Measurements from ENCODE around the gene PNPLA8.

The PNPLA8 gene

GRCh38 chr7:108448584-108449505, 77.1 kb downstream of the PNPLA8 start:
- no peak for DNase-seq (ENCODE audit: low read depth, low spot score)

GRCh38 chr7:108442039-108442568, 83.8 kb downstream of the PNPLA8 start:
- no peak for DNase-seq (ENCODE audit: low read depth, low spot score)

DNA sequence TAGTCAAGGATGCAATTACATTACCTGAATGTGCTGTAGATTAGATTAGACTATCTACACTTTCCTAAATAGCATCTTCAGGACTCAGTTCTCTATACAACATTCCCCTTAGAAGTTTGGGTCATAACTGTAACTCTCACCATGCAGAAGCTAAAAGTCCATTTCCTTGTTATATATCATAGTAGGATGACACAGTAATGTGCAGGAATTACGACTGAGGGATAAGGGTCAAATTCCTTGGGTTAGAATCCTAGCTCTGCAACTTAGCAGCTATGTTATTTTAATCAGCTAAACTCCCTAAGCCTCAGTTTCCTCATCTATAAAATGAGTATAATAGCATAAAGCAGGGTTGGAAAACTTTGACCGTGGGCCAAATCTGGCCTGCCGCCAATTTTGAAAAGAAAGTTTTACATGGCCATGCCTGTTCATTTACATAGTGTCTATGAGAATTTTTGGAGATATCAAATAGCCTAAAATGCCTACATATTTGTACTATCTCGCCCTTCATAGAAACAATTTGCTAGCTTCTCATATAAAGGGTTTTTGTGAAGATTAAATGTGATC, 84.5 kb downstream of the PNPLA8 start:
- no peak for DNase-seq (ENCODE audit: low read depth, low spot score)

GRCh38 chr7:108440613-108441012, 85.3 kb downstream of the PNPLA8 start:
- no peak for DNase-seq (ENCODE audit: low read depth, low spot score)

DNA sequence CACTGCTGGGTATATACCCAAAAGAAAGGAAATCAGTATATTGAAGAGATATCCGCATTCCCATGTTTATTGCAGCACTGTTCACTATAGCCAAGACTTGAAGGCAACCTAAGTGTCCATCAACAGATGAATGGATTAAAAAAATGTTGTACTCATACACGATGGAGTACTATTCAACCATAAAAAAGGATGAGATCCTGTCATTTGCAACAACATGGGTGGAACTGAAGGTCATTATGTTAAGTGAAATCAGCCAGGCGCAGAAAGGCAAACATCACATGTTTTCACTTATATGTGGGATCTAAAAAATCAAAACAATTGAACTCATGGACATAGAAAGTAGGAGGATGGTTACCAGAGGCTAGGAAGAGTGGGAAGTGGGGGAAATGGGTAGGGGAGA, 89.0 kb downstream of the PNPLA8 start:
- DNase-seq (ENCODE audit: low read depth, low spot score) = no peak

DNA sequence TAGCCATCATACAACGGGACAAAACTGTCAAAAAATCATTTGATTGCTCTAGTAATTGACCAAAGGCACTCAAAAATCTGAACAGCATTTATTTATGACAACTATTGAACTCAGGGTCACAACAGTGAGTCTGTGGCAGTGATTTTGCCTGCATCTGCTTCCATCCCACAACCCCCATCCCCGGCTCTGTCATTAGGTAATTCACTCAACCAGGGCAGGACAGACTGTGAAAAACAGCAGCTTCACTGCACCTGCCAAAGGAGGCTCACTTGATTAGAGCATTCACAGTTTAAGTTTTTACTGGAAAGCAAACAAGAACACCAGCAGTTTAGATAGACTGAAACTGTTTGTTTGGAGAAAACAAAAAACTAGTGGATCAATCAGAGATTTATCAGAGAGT, 91.9 kb downstream of the PNPLA8 start:
- no peak for DNase-seq (ENCODE audit: low read depth, low spot score)

- no peak for DNase-seq (ENCODE audit: low read depth, low spot score)
Measured at GRCh38 chr7:108431099-108431498, 94.8 kb downstream of the PNPLA8 start.

DNA sequence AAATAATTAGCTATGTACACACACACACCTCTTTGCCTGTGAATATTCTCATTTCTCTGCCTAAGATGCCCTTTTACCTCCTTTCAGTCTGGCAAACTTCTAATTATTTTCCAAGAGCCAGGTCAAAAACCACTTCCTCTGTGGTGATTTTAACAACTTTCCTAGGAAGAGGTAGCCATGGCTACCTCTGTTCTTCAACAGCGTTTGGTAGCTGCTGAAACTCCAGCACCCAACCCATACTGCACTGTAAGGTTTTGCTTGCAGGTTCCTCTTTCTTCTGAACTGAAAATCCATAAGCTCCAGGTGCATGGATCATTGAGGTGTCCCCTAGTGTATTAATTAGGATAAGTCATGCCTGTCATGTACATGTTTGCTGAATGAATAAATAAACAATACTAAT, 95.3 kb downstream of the PNPLA8 start:
- DNase-seq (ENCODE audit: low read depth, low spot score) = no peak

GRCh38 chr7:108427766-108428165, 98.2 kb downstream of the PNPLA8 start:
- DNase-seq (ENCODE audit: low read depth, low spot score) = no peak

DNA sequence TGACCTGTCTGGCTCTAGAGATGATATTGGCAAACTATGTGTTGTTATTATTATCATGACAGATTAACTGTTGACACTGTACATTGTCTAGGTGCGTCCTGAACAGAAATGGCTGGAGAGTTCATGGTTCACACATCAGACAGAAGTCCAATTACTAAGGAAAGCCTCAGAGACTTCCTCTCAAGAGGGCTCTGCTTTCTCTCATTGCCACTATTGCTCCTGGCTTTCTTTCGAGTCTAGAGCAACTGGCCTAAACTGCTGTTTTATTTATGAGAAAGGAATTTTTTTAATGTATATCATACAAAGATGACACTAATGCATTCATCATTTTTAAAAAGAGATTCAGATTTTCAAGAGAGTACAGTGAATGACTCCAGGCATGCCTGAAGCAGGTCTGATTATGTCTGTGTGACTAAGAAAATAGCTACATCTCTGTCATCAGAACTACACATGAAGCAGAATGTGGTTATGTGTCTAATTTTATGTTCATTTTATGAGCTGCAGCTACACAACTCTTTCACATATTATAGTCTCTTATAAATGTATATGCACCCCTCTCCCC, 100.1 kb downstream of the PNPLA8 start:
- no peak for DNase-seq (ENCODE audit: low read depth, low spot score)

- no peak for DNase-seq (ENCODE audit: low read depth, low spot score)
Measured at GRCh38 chr7:108424013-108424412, 101.9 kb downstream of the PNPLA8 start.

GRCh38 chr7:108423089-108423989, 102.6 kb downstream of the PNPLA8 start:
- no peak for DNase-seq (ENCODE audit: low read depth, low spot score)

- DNase-seq (ENCODE audit: low read depth, low spot score) = no peak
Measured at GRCh38 chr7:108421720-108422331, 104.1 kb downstream of the PNPLA8 start.
